Heart right ventricle (tissue), 16 donors: ENCODE measurements around the gene PHAX. TPM values are rescaled to one million over a fixed set of nuclear protein-coding genes. Genes with fewer than 3 reads are reported as not detected.
A peak's percentile ranks its signal among the peaks of the same experiment; 100 is the strongest.
"Not testable (repeated sequence)": the region's sequence is repeated elsewhere in the genome, so short reads cannot be mapped to it uniquely, and the experiment has no call there.

Experiments used
- ATAC-seq, 8 donors: fragments of 200-7000 bp; cut with Tn5 transposase; one replicate each; pipeline ENCODE4 v1.9.1; 2020; ENCODE audit warnings: mild to moderate bottlenecking in 8 of 8, moderate library complexity in 8 of 8, moderate number of reproducible peaks in 1 of 8
- DNase-seq, 2 donors: peaks; one replicate each; pipeline ENCODE4 v3.0.0-alpha.2; 2020
- H3K27ac ChIP-seq, 10 donors: fragments of 200-600 bp; sonication (generic) in 2 of 10; one replicate each; pipeline versions ENCODE4 v1.5.0 to v1.8.0; 2020 to 2022; ENCODE audit warnings: mild to moderate bottlenecking in 3 of 10
- H3K27me3 ChIP-seq, 7 donors: fragments of 200-600 bp; one replicate each; pipeline ENCODE4 v1.8.0; 2021 to 2022; ENCODE audit warnings: mild to moderate bottlenecking in 2 of 7
- H3K36me3 ChIP-seq, 9 donors: fragments of 200-600 bp; sonication (generic) in 1 of 9; one replicate each; pipeline versions ENCODE4 v1.5.0 to v1.8.0; 2020 to 2022; ENCODE audit warnings: mild to moderate bottlenecking in 2 of 9
- H3K4me1 ChIP-seq, 9 donors: fragments of 200-600 bp; sonication (generic) in 1 of 9; one replicate each; pipeline versions ENCODE4 v1.5.0 to v1.8.0; 2020 to 2022; ENCODE audit warnings: mild to moderate bottlenecking in 4 of 9
- H3K4me3 ChIP-seq, 10 donors: fragments of 200-600 bp; sonication (generic) in 2 of 10; one replicate each; pipeline versions ENCODE4 v1.5.0 to v1.8.0; 2020 to 2022; ENCODE audit warnings: mild to moderate bottlenecking in 7 of 10, moderate library complexity in 2 of 10
- H3K9me3 ChIP-seq, 11 donors: fragments of 200-600 bp in 10 of 11; sonication (generic) in 2 of 11; one replicate each; pipeline versions ENCODE4 v1.5.0 to v1.8.0; 2013 to 2022; ENCODE audit warnings: mild to moderate bottlenecking in 2 of 11, control low read depth in 1 of 11, moderate library complexity in 1 of 11
- WGBS, 2 donors: extraction: QIAGEN DNeasy Blood & Tissue Kit; methylation state at CpG; one replicate each; pipeline ENCODE4 v1.1.7; 2013; ENCODE audit warnings: inconsistent platforms in 1 of 2; 5-methylcytosine and 5-hydroxymethylcytosine counted together
- intact Hi-C, 10 donors: fragments of 100-400 bp; cut with DNase I; formaldehyde crosslinking; loops; one replicate each; pipeline versions ENCODE4 v1.11.1 to v1.14.2; 2022
- polyA plus RNA-seq, 2 donors: library from polyadenylated mRNA; stranded (reverse); fragments of 200-250 nt; gene quantifications; one replicate each; pipeline ENCODE4 v1.2.3, GENCODE V29; 2013
- total RNA-seq, 10 donors: library from RNA; stranded (reverse); fragmentation: NEBNext Ultra II Directional in 3 of 10; extraction: Animal tissue kit (Norgen Biotek cat#: 25700) in 3 of 10; gene quantifications; one replicate each; pipeline versions ENCODE4 v1.2.1 to v1.2.4, GENCODE V29; 2021 to 2023
- TF ChIP-seq, protein P1 (sequence below), 9 donors: fragments of 200-600 bp; sonication (generic) in 2 of 9; IDR thresholded peaks; one replicate each; pipeline versions ENCODE4 v1.5.0 to v1.8.0; 2021 to 2022; ENCODE audit warnings: antibody characterized with exemption in 9 of 9, mild to moderate bottlenecking in 5 of 9, moderate library complexity in 1 of 9
- donor health status: Arrhythmogenic right ventricular cardiomyopathy.
- donor health status: ischemic (EF 13 %, LVEDD 7.1; RV severe dilation, severe dysfunction).
- donor health status: healthy with polysubstance abuse.
- donor health status: DM: no; HTN: yes; CAD: no.
- donor health status: DM: no; HTN: no; CAD: no.
- donor health status: ischemic (EF 25% LVEDD 6.9; RV normal size, moderate dysfunction).
- donor health status: ischemic (EF 25% LVEDD 5.7; RV mildly dilated, moderate dysfunction).
- donor health status: healthy.
- donor health status: DM: yes; HTN: yes; CAD: no.
- donor health status: Ischemic cardiomyopathy.
- donor health status: ischemic (EF 35%, LVEDD 5.7; RV mildly dilated, moderate dysfunction).
- donor health status: nonischemic (EF 11% LVEDD 7.7; RV severe dilation, severe dysfunction).
- donor health status: DM: yes; HTN: yes; CAD: no.
- donor health status: PGD.
- donor health status: ischemic (EF 29% LVEDD 5.4; RV normal size, mild dysfunction).
- donor health status: nonischemic (EF 23%, LVEDD 6.1; RV moderate dilation, normal function).

The PHAX gene
- total and polyA plus RNA-seq, 12 donors = 10.9 to 38.5 (median 27.8) TPM

GRCh38 chr5:126597156-126597555, 3.6 kb upstream of the PHAX start:
- H3K4me3 ChIP-seq = no peak overlapping the region
- DNase-seq (no peak), ATAC-seq (no peak)
- no peak overlapping the region for H3K27ac ChIP-seq
- peaks cover 0 to 6% (median 0%) of the 10 kb centered on the region in 11 donors for H3K9me3 ChIP-seq
- H3K27me3 ChIP-seq = no peaks in the 10 kb centered on the region
- WGBS, 2 donors = 83 to 87% methylated on average over 4 of the region's 4 CpGs
- H3K36me3 ChIP-seq = peaks cover 0 to 6% (median 0%) of the 10 kb centered on the region in 9 donors
- TF ChIP-seq, protein P1, sequence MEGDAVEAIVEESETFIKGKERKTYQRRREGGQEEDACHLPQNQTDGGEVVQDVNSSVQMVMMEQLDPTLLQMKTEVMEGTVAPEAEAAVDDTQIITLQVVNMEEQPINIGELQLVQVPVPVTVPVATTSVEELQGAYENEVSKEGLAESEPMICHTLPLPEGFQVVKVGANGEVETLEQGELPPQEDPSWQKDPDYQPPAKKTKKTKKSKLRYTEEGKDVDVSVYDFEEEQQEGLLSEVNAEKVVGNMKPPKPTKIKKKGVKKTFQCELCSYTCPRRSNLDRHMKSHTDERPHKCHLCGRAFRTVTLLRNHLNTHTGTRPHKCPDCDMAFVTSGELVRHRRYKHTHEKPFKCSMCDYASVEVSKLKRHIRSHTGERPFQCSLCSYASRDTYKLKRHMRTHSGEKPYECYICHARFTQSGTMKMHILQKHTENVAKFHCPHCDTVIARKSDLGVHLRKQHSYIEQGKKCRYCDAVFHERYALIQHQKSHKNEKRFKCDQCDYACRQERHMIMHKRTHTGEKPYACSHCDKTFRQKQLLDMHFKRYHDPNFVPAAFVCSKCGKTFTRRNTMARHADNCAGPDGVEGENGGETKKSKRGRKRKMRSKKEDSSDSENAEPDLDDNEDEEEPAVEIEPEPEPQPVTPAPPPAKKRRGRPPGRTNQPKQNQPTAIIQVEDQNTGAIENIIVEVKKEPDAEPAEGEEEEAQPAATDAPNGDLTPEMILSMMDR (IDR thresholded peaks at IDR 0.05) = no peak
- intact Hi-C loops = loop anchor here in 2 of 10 donors (5.0 kb wide), 2 partner anchors 255 to 260 kb away; no protein-coding TSS in a partner anchor
- H3K4me1 ChIP-seq = peaks cover 11 to 36% (median 24%) of the 10 kb centered on the region in 9 donors

- ATAC-seq = no peak
- Histone ChIP-seq H3K36me3 (peaks cover 0 to 15% (median 6%) of the 10 kb centered on the region in 9 donors), H3K4me3 (no peak overlapping the region), H3K9me3 (peaks cover 0 to 6% (median 0%) of the 10 kb centered on the region in 11 donors), H3K27me3 (no peaks in the 10 kb centered on the region), H3K4me1 (peaks cover 9 to 33% (median 29%) of the 10 kb centered on the region in 9 donors), H3K27ac (peak overlapping the region in 1 of 10 donors; percentile 64)
- no peak for DNase-seq
- 97% methylated on average over 7 of the region's 7 CpGs for WGBS, 2 donors
- intact Hi-C loops = loop anchor here in 2 of 10 donors (5.0 kb wide), 2 partner anchors 257 to 262 kb away; no protein-coding TSS in a partner anchor
- TF ChIP-seq, protein P1 (IDR thresholded peaks at IDR 0.05) = no peak
Observed at GRCh38 chr5:126599499-126599898, 1.2 kb upstream of the PHAX start.

- WGBS, 2 donors = 62 to 66% methylated on average over 15 of the region's 15 CpGs
- peak in 2 of 8 donors; percentile 3 to 9 for ATAC-seq
- intact Hi-C loops = loop anchor here in 5 of 10 donors (2.0 to 5.0 kb wide), 3 partner anchors 258 to 263 kb away; no protein-coding TSS in a partner anchor
Observed at GRCh38 chr5:126599971-126600630, 646 bp upstream of the PHAX start.

DNA sequence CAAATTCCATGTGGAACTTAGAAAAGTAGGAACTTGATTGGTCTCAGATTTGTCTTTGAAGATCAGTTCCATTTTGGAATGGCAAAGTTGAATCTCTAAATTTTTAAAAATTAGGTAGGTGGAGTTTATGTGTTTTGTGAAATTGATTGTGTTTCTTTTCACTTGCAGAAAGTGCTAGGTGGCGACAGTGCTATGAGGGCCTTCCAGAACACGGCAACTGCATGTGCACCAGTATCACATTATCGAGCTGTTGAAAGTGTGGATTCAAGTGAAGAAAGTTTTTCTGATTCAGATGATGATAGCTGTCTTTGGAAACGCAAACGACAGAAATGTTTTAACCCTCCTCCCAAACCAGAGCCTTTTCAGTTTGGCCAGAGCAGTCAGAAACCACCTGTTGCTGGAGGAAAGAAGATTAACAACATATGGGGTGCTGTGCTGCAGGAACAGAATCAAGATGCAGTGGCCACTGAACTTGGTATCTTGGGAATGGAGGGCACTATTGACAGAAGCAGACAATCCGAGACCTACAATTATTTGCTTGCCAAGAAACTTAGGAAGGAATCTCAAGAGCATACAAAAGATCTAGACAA, 2.8 kb downstream of the PHAX start:
- TF ChIP-seq, protein P1 (IDR thresholded peaks at IDR 0.05) = no peak
- ATAC-seq (no peak), DNase-seq (no peak)
- no peak overlapping the region for H3K27ac ChIP-seq
- H3K4me3 ChIP-seq = no peak overlapping the region
- H3K27me3 ChIP-seq = no peaks in the 10 kb centered on the region
- no peaks in the 10 kb centered on the region for H3K9me3 ChIP-seq
- H3K4me1 ChIP-seq = peaks cover 13 to 67% (median 41%) of the 10 kb centered on the region in 9 donors
- H3K36me3 ChIP-seq = peaks cover 0 to 55% (median 20%) of the 10 kb centered on the region in 9 donors
- intact Hi-C loops = loop anchor here in 2 of 10 donors (5.0 kb wide), 2 partner anchors 261 to 266 kb away; no protein-coding TSS in a partner anchor
- WGBS, 2 donors = 52 to 58% methylated on average over 6 of the region's 6 CpGs

More at GRCh38 chr5:126599971-126600630, 646 bp upstream of the PHAX start:
- peak overlapping the region; percentile 30 to 92 (median 86) for H3K27ac ChIP-seq
- peak overlapping the region in 9 of 10 donors; percentile 85 to 100 (median 96) for H3K4me3 ChIP-seq
- peak in 1 of 2 donors; percentile 8 for DNase-seq
- H3K9me3 ChIP-seq, H3K27me3 ChIP-seq: not testable (repeated sequence)
- peaks cover 0 to 21% (median 7%) of the 10 kb centered on the region in 9 donors for H3K36me3 ChIP-seq
- H3K4me1 ChIP-seq = peaks cover 11 to 39% (median 31%) of the 10 kb centered on the region in 9 donors
